DND-41 (cell line): ENCODE results near the gene SLC13A3.

Experiments used
- EZH2 ChIP-seq: IDR thresholded peaks from 3 replicates; pipeline ENCODE4 v1.6.1; 2012; ENCODE audit warnings: borderline replicate concordance, low read depth, mild to moderate bottlenecking, moderate library complexity, low read length, inconsistent platforms; ENCODE audit not compliant: severe bottlenecking
- TF ChIP-seq, protein P1 (sequence below): IDR thresholded peaks from 2 replicates; pipeline ENCODE4 v1.5.1; 2012; ENCODE audit warnings: borderline replicate concordance, low read length, moderate library complexity, mild to moderate bottlenecking; ENCODE audit not compliant: poor library complexity, severe bottlenecking; ENCODE audit errors: extremely low read depth

DNA sequence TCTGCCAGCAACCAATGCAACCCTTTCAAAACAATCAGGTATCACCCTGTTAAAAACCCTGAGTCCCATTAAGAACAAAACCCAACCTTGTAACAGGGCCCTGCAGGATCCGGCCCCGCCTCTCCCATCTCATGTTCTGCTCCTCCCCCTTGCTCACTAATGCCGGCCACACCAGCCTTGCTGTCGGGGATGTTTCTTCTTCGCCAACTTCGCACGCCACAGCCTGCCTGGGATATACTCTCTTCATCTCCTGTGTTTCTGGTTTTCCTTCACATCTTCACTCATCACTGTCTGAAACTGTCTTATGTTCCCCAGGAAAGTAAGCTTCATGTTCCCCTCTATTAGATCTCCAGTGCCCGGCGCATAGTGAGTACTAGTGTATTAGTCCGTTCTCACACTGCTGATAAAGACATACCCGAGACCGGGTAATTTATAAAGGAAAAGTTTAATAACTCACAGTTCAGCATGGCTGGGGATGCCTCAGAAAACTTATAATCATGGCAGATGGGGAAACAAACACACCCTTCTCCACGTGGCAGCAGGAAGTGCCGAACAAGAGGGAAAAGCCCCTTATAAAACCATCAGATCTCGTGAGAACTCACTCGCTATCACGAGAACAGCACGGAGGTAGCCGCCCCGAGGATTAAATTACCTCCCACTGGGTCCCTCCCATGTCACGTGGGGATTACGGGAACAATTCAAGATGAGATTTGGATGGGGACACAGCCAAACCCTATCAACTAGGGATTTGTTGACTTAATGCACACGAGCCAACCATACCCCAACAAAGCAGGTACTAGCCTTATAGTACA lies 32.9 kb upstream of the SLC13A3 start:
- TF ChIP-seq, protein P1, sequence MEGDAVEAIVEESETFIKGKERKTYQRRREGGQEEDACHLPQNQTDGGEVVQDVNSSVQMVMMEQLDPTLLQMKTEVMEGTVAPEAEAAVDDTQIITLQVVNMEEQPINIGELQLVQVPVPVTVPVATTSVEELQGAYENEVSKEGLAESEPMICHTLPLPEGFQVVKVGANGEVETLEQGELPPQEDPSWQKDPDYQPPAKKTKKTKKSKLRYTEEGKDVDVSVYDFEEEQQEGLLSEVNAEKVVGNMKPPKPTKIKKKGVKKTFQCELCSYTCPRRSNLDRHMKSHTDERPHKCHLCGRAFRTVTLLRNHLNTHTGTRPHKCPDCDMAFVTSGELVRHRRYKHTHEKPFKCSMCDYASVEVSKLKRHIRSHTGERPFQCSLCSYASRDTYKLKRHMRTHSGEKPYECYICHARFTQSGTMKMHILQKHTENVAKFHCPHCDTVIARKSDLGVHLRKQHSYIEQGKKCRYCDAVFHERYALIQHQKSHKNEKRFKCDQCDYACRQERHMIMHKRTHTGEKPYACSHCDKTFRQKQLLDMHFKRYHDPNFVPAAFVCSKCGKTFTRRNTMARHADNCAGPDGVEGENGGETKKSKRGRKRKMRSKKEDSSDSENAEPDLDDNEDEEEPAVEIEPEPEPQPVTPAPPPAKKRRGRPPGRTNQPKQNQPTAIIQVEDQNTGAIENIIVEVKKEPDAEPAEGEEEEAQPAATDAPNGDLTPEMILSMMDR: no peak
- no peak for TF ChIP-seq EZH2
